Smooth muscle cell (in vitro differentiated cells): ENCODE results near the gene IGSF6. TPM values are rescaled to one million over a fixed set of nuclear protein-coding genes. Genes with fewer than 3 reads are reported as not detected.

Source experiments
- DNase-seq: peaks from one replicate; lab custom pipeline; 2025; ENCODE audit not compliant: unreplicated experiment; lab: John Stamatoyannopoulos, UW
- H2AFZ ChIP-seq: fragments of 200-600 bp; sonication (generic); 2 replicates; pipeline ENCODE4 v1.6.0; 2016; ENCODE audit warnings: antibody characterized with exemption, low read depth, mild to moderate bottlenecking
- H3F3A ChIP-seq: fragments of 200-600 bp; sonication (generic); 2 replicates; pipeline ENCODE4 v1.6.0; 2017; ENCODE audit warnings: antibody characterized with exemption, low read depth
- H3K27ac ChIP-seq: fragments of 200-600 bp; sonication (generic); 2 replicates; pipeline ENCODE4 v1.5.1; 2016; ENCODE audit warnings: low read depth, mild to moderate bottlenecking
- H3K27me3 ChIP-seq: fragments of 200-600 bp; sonication (generic); 2 replicates; pipeline ENCODE4 v1.6.1; 2016; ENCODE audit warnings: low read depth, mild to moderate bottlenecking
- H3K36me3 ChIP-seq: fragments of 200-600 bp; sonication (generic); 2 replicates; pipeline ENCODE4 v1.5.1; 2016; ENCODE audit warnings: low read depth
- H3K4me1 ChIP-seq: fragments of 200-600 bp; sonication (generic); 2 replicates; pipeline ENCODE4 v1.5.1; 2016; ENCODE audit warnings: low read depth
- H3K4me2 ChIP-seq: fragments of 200-600 bp; sonication (generic); 2 replicates; pipeline ENCODE4 v1.6.0; 2016; ENCODE audit warnings: mild to moderate bottlenecking
- H3K4me3 ChIP-seq: fragments of 200-600 bp; sonication (generic); 2 replicates; pipeline ENCODE4 v1.5.1; 2016; ENCODE audit warnings: mild to moderate bottlenecking
- H3K79me2 ChIP-seq: fragments of 200-600 bp; sonication (generic); 2 replicates; pipeline ENCODE4 v1.6.0; 2016; ENCODE audit warnings: low read depth, mild to moderate bottlenecking
- H3K9ac ChIP-seq: fragments of 200-600 bp; sonication (generic); 2 replicates; pipeline ENCODE4 v1.6.0; 2016; ENCODE audit warnings: low read depth
- H3K9me3 ChIP-seq: fragments of 200-600 bp; sonication (generic); replicated peaks from 2 replicates; pipeline ENCODE4 v1.5.1; 2016; ENCODE audit warnings: low read depth
- H4K20me1 ChIP-seq: fragments of 200-600 bp; sonication (generic); 2 replicates; pipeline ENCODE4 v1.6.0; 2016; ENCODE audit warnings: low read depth
- CTCF ChIP-seq: fragments of 200-600 bp; sonication (generic); IDR thresholded peaks from 2 replicates; pipeline ENCODE4 v1.5.1; 2017; ENCODE audit warnings: borderline replicate concordance, mild to moderate bottlenecking, antibody characterized with exemption; ENCODE audit not compliant: insufficient read depth, poor library complexity, severe bottlenecking
- WGBS: methylation state at CpG from one replicate; pipeline ENCODE4 v1.1.7; 2016; ENCODE audit warnings: low lambda C conversion rate; 5-methylcytosine and 5-hydroxymethylcytosine counted together
- polyA plus RNA-seq: library from polyadenylated mRNA; unstranded; fragments of >200 nt; fragmentation: Nextera tagmentation; extraction: Ambion mirVana; gene quantifications from 2 replicates; pipeline ENCODE4 v1.2.1, GENCODE V29; 2016
- total RNA-seq: library from RNA; depleted of rRNA; stranded (reverse); fragments of >200 nt; gene quantifications from 2 replicates; pipeline ENCODE4 v1.2.3, GENCODE V29; 2014

IGSF6 gene
- total and polyA plus RNA-seq, 2 experiments from 2014 or later: 0.13 TPM; not detected in 1

GRCh38 chr16:21613361-21613760 is 39.0 kb downstream of the IGSF6 start:
- Histone ChIP-seq H3F3A (peaks cover 20% of the 10 kb centered on the region), H3K27ac (no peak overlapping the region), H4K20me1 (peaks cover 98% of the 10 kb centered on the region), H3K36me3 (peaks cover 5% of the 10 kb centered on the region), H3K27me3 (no peaks in the 10 kb centered on the region), H3K4me3 (no peak overlapping the region), H2AFZ (no peak overlapping the region), H3K9ac (no peak overlapping the region), H3K9me3 (no peaks in the 10 kb centered on the region), H3K79me2 (peaks cover 100% of the 10 kb centered on the region), H3K4me2 (no peak overlapping the region), H3K4me1 (peaks cover 26% of the 10 kb centered on the region)
- TF ChIP-seq CTCF: no peak
- 93% methylated on average over 4 of the region's 4 CpGs for whole genome bisulfite sequencing
- no peak for DNase-seq

- WGBS: 32% methylated on average over 7 of the region's 7 CpGs
- DNase-seq: no peak
- peaks cover 5% of the 10 kb centered on the region for H3K36me3 ChIP-seq
- H3K9me3 ChIP-seq: no peaks in the 10 kb centered on the region
- H3K79me2 ChIP-seq: peaks cover 100% of the 10 kb centered on the region
- TF ChIP-seq CTCF: no peak
- H3K27me3 ChIP-seq: no peaks in the 10 kb centered on the region
- peak overlapping the region; percentile 58 for H3K4me2 ChIP-seq
- H3K4me3 ChIP-seq: no peak overlapping the region
- H3K4me1 ChIP-seq: peaks cover 26% of the 10 kb centered on the region
- H2AFZ ChIP-seq: no peak overlapping the region
- peak overlapping the region; percentile 54 for H3K9ac ChIP-seq
- peak overlapping the region; percentile 62 for H3K27ac ChIP-seq
- peaks cover 20% of the 10 kb centered on the region for H3F3A ChIP-seq
- peaks cover 100% of the 10 kb centered on the region for H4K20me1 ChIP-seq
Measured at GRCh38 chr16:21611556-21612384, 40.6 kb downstream of the IGSF6 start.

- Histone ChIP-seq H3K4me3 (no peak overlapping the region), H2AFZ (no peak overlapping the region), H3K4me1 (peaks cover 26% of the 10 kb centered on the region), H3K36me3 (peaks cover 5% of the 10 kb centered on the region), H3K9me3 (no peaks in the 10 kb centered on the region), H3K4me2 (peak overlapping the region; percentile 58), H3K27ac (peak overlapping the region; percentile 62), H4K20me1 (peaks cover 100% of the 10 kb centered on the region), H3F3A (peaks cover 20% of the 10 kb centered on the region), H3K9ac (peak overlapping the region; percentile 54), H3K79me2 (peaks cover 100% of the 10 kb centered on the region), H3K27me3 (no peaks in the 10 kb centered on the region)
- 16% methylated on average over 4 of the region's 4 CpGs for WGBS
- TF ChIP-seq CTCF: no peak
- no peak for DNase-seq
Measured at GRCh38 chr16:21611198-21611555, 41.2 kb downstream of the IGSF6 start.
